Measurements from ENCODE around the gene DYNLRB2. TPM values are rescaled to one million over a fixed set of nuclear protein-coding genes. Genes with fewer than 3 reads are reported as not detected.

DYNLRB2 gene
- not detected in 2 replicates for total RNA-seq

DNA sequence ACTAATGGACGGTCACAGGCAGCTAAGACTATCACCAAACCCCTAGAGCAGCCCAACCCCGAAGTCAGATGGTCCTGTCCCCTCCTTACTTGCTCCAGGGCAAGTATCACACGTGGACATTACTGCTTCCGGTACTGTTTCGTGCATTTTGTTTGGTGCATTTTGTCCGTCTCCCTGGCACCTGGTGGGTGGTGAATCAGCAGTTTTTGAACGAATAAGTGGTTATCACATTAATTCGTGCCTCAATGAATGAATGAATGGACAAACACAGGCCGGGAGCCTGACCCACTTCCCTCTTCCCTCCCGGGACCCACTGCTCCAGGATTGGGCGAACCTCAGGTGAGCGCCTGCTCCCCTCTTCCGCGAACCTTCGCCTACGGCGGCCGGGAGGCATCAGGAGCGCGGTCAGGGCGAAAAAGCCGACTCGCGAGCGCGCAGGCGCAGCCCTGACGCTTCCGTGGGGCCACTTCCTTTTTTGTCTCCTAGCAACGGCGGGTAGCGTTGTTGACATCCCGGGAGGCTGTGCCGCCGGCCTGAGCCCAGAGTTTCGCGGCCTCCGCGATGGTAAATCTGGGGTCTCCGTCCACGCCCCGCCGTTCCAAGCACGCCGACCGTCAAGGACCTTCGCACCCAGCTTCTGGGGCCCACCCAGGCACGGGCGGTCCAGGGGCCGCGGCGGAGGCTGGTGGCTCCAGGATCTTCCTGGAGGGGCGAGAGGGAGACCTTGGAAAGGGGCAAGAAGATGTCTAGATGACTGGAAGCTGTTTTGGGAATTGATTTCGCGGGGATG, at the start of gene DYNLRB2:
Gene DYNLRB2, plus strand, starts transcription at position 478 of the 790 bp plus-strand sequence. Its CDS starts 84 bp downstream, at position 562.
- H3K4me3 Mint-ChIP-seq (ENCODE audit: low read depth): peak within 1 kb of the TSS; percentile 88
- H3K4me1 Mint-ChIP-seq (ENCODE audit: low read depth): peaks cover 28% of the 10 kb centered on the region

DNA sequence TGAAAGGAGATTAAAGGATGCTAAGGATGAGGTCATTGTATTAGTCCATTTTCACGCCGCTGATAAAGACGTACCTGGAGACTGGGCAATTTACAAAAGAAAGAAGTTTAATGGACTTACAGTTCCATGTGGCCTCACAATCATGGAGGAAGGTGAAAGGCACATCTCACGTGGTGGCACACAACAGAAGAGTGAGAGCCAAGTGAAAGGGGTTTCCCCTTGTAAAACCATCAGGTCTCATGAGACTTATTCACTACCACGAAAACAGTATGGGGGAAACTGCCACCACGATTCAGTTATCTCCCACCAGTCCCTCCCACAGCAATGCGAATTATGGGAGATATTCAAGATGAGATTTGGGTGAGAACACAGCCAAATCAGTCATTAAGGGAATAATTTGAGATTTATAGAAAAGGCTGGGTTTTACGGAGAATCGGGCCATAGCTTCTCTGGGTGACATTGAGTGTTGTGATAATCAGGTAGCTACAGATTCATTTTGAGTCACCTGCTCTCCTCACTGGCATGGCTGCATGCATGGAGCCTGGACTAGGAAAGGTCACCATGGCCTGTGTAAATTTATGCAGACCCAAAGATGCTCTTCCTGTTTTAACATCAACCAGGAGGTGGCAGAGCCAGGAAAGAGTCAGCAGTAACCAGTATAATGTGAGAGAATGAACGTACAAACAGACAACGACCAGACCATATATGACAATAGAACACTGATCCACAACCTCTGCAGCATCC, 40.5 kb upstream of the DYNLRB2 start:
- Mint-ChIP-seq H3K36me3 (ENCODE audit: low read depth) (no peaks in the 10 kb centered on the region), H3K27me3 (ENCODE audit: low read depth) (peaks cover 7% of the 10 kb centered on the region), H3K27ac (no peak overlapping the region), H3K4me3 (ENCODE audit: low read depth) (no peak overlapping the region), H3K9me3 (peaks cover 12% of the 10 kb centered on the region), H3K4me1 (ENCODE audit: low read depth) (no peaks in the 10 kb centered on the region)
- intact Hi-C loops (cut with micrococcal nuclease): no loop called here
- DNase-seq (ENCODE audit: low spot score): no peak

More for the DNA sequence above, at the start of gene DYNLRB2:
- Mint-ChIP-seq H3K36me3 (ENCODE audit: low read depth) (no peaks in the 10 kb centered on the region), H3K9me3 (peaks cover 6% of the 10 kb centered on the region), H3K27ac (peak within 1 kb of the TSS; percentile 93), H3K27me3 (ENCODE audit: low read depth) (peaks cover 13% of the 10 kb centered on the region)
- DNase-seq (ENCODE audit: low spot score): peak; percentile 90
- intact Hi-C loops (cut with micrococcal nuclease): loop anchor here (1.0 to 2.0 kb wide), 3 partner anchors 28 to 267 kb away; no protein-coding TSS in a partner anchor

DNA sequence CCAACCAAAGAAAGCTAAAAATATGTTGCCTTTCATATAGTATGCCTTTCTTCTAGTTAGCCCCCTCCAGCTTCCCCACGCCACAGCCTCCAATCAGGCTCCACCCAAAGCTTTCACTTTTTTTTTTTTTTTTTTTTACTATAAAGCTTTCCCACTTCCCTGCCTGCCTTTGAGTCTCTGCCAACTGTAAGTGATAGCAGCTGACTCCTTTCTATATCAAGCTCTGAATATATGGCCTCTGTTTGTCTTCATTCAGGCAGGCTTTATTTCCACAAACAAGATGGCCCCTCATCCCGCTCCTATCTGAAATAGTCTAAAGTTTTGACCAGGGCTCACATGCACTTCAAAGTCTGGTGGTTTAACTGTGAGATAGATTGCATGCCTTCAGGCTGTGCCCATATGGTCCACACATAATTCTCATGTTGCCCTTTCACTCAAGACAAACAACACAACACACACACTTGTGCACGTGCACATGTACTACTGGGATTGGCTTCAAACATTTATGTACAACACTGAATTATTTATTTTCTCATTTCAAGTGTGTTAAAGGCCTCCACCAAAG, 39.8 kb upstream of the DYNLRB2 start:
- H3K36me3 Mint-ChIP-seq (ENCODE audit: low read depth): no peaks in the 10 kb centered on the region
- no peak overlapping the region for H3K27ac Mint-ChIP-seq
- intact Hi-C loops (cut with micrococcal nuclease): no loop called here
- no peak for DNase-seq (ENCODE audit: low spot score)
- H3K27me3 Mint-ChIP-seq (ENCODE audit: low read depth): peaks cover 7% of the 10 kb centered on the region
- H3K9me3 Mint-ChIP-seq: peaks cover 12% of the 10 kb centered on the region
- no peak overlapping the region for H3K4me3 Mint-ChIP-seq (ENCODE audit: low read depth)
- H3K4me1 Mint-ChIP-seq (ENCODE audit: low read depth): no peaks in the 10 kb centered on the region

- H3K4me1 Mint-ChIP-seq (ENCODE audit: low read depth): no peaks in the 10 kb centered on the region
- no peak overlapping the region for H3K27ac Mint-ChIP-seq
- H3K27me3 Mint-ChIP-seq (ENCODE audit: low read depth): peaks cover 2% of the 10 kb centered on the region
- intact Hi-C loops (cut with micrococcal nuclease): no loop called here
- peaks cover 12% of the 10 kb centered on the region for H3K9me3 Mint-ChIP-seq
- no peak for DNase-seq (ENCODE audit: low spot score)
- no peaks in the 10 kb centered on the region for H3K36me3 Mint-ChIP-seq (ENCODE audit: low read depth)
- H3K4me3 Mint-ChIP-seq (ENCODE audit: low read depth): no peak overlapping the region
These were observed 37.7 kb upstream of the DYNLRB2 start for GRCh38 chr16:80503107-80503506.

- intact Hi-C loops (cut with micrococcal nuclease): no loop called here
- Mint-ChIP-seq H3K27ac (no peak overlapping the region), H3K4me1 (ENCODE audit: low read depth) (peaks cover 3% of the 10 kb centered on the region), H3K9me3 (peaks cover 4% of the 10 kb centered on the region), H3K4me3 (ENCODE audit: low read depth) (no peak overlapping the region), H3K36me3 (ENCODE audit: low read depth) (no peaks in the 10 kb centered on the region), H3K27me3 (ENCODE audit: low read depth) (peaks cover 10% of the 10 kb centered on the region)
- no peak for DNase-seq (ENCODE audit: low spot score)
These were observed 33.3 kb upstream of the DYNLRB2 start for GRCh38 chr16:80507538-80507937.

- peaks cover 16% of the 10 kb centered on the region for H3K27me3 Mint-ChIP-seq (ENCODE audit: low read depth)
- H3K4me3 Mint-ChIP-seq (ENCODE audit: low read depth): no peak overlapping the region
- H3K4me1 Mint-ChIP-seq (ENCODE audit: low read depth): peaks cover 3% of the 10 kb centered on the region
- no peak overlapping the region for H3K27ac Mint-ChIP-seq
- H3K36me3 Mint-ChIP-seq (ENCODE audit: low read depth): no peaks in the 10 kb centered on the region
- H3K9me3 Mint-ChIP-seq: no peaks in the 10 kb centered on the region
- no peak for DNase-seq (ENCODE audit: low spot score)
- intact Hi-C loops (cut with micrococcal nuclease): no loop called here
These were observed 30.9 kb upstream of the DYNLRB2 start for GRCh38 chr16:80509872-80510271.

DNA sequence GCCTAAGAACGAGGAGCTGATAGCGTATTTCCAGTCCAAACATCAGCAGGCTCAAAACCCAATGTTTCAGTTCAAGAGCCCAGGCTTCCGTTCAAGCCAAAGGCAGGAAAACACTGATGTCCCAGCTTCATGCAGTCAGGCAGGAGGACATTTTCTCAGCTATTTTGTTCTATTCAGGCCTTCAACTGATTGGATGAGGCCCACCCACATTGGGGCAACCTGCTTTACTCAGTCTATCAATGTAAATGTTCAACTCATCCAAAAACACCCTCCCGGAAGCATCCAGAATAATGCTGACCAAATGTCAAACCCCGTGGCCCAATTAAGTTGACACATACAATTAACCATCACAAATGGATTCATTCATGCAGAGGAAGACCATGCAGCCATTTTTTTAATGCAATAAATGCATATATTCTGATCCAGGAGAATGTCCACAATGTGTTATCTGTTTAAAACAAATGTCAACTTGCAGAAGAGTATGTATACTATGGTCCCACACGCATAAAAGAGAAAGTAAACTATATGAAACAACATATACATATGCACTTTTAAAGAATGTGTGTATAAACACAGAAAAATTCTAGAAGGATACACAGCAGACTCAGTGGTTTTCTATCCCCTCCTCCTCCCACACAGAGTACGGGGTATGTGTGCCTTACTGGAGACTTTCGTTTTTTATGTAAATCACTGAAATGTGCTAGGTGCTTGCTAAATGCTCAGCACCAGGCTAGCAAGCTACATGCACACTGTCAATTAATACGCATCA, 28.8 kb upstream of the DYNLRB2 start:
- Mint-ChIP-seq H3K27ac (no peak overlapping the region), H3K36me3 (ENCODE audit: low read depth) (no peaks in the 10 kb centered on the region), H3K4me3 (ENCODE audit: low read depth) (no peak overlapping the region), H3K4me1 (ENCODE audit: low read depth) (peaks cover 3% of the 10 kb centered on the region), H3K9me3 (no peaks in the 10 kb centered on the region), H3K27me3 (ENCODE audit: low read depth) (peaks cover 17% of the 10 kb centered on the region)
- intact Hi-C loops (cut with micrococcal nuclease): no loop called here
- no peak for DNase-seq (ENCODE audit: low spot score)

DNA sequence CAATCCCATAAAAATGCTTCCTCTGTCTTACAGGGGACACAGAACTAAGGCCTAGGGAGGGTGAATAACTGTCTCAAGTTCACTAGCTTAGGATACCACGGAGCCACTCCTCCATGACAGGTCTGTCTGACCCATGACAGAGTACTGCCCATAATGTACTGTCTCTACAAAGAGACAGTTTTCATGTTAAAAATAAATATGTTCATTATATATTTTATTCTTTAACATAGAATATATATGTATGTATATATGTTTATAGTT, 28.3 kb upstream of the DYNLRB2 start:
- Mint-ChIP-seq H3K4me3 (ENCODE audit: low read depth) (no peak overlapping the region), H3K36me3 (ENCODE audit: low read depth) (no peaks in the 10 kb centered on the region), H3K27me3 (ENCODE audit: low read depth) (peaks cover 17% of the 10 kb centered on the region), H3K4me1 (ENCODE audit: low read depth) (peaks cover 3% of the 10 kb centered on the region), H3K9me3 (no peaks in the 10 kb centered on the region), H3K27ac (no peak overlapping the region)
- intact Hi-C loops (cut with micrococcal nuclease): no loop called here
- DNase-seq (ENCODE audit: low spot score): no peak

DNA sequence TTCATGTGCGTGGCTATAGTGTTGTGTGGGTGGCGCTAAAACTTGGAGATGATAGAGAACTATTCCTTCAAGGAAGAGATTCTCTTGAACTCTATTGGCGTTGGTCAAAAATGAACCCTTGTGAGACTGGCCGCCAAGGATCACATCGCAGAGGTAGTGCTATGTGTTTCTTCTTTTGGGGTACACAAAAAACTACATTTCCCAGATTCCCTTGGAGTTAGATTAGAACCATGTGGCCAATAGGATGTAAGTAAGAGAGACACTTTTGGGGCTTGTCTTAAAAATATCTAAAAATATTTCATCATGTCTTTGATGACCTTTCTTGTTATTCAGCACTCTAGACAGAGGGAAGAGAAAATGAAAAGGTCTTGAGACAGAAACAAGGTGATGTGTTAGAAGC, 25.4 kb upstream of the DYNLRB2 start:
- peaks cover 21% of the 10 kb centered on the region for H3K27me3 Mint-ChIP-seq (ENCODE audit: low read depth)
- intact Hi-C loops (cut with micrococcal nuclease): no loop called here
- no peak overlapping the region for H3K27ac Mint-ChIP-seq

GRCh38 chr16:80517846-80518245, 22.9 kb upstream of the DYNLRB2 start:
- no peaks in the 10 kb centered on the region for H3K36me3 Mint-ChIP-seq (ENCODE audit: low read depth)
- intact Hi-C loops (cut with micrococcal nuclease): no loop called here
- H3K27ac Mint-ChIP-seq: no peak overlapping the region
- no peak overlapping the region for H3K4me3 Mint-ChIP-seq (ENCODE audit: low read depth)
- peaks cover 33% of the 10 kb centered on the region for H3K27me3 Mint-ChIP-seq (ENCODE audit: low read depth)
- DNase-seq (ENCODE audit: low spot score): no peak
- no peaks in the 10 kb centered on the region for H3K9me3 Mint-ChIP-seq
- peaks cover 13% of the 10 kb centered on the region for H3K4me1 Mint-ChIP-seq (ENCODE audit: low read depth)

More for the DNA sequence above, 25.4 kb upstream of the DYNLRB2 start:
- Mint-ChIP-seq H3K36me3 (ENCODE audit: low read depth) (no peaks in the 10 kb centered on the region), H3K4me1 (ENCODE audit: low read depth) (peaks cover 13% of the 10 kb centered on the region), H3K4me3 (ENCODE audit: low read depth) (no peak overlapping the region), H3K9me3 (no peaks in the 10 kb centered on the region)
- no peak for DNase-seq (ENCODE audit: low spot score)

DNA sequence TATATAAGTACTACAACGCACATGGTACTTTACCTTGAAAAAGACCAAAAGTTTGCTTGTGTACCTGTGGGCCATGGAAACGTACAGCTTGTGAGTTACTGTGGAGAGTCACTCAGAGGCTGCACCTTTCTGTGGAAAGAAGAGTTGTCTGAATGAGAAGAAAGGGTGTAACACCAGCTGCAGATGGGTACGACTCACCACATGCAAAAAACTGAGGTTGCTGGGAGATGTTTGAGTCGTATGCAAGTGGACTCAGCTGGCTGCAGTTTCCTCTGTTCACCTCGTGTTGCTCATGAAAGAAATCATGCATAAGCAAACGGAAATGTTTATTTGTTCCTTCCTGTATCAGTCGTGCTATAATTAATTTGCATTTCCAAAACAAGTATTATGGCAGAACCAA, 22.4 kb upstream of the DYNLRB2 start:
- peaks cover 33% of the 10 kb centered on the region for H3K27me3 Mint-ChIP-seq (ENCODE audit: low read depth)
- intact Hi-C loops (cut with micrococcal nuclease): no loop called here

GRCh38 chr16:80519189-80519588, 21.6 kb upstream of the DYNLRB2 start:
- DNase-seq (ENCODE audit: low spot score): no peak
- Mint-ChIP-seq H3K27me3 (ENCODE audit: low read depth) (peaks cover 32% of the 10 kb centered on the region), H3K9me3 (no peaks in the 10 kb centered on the region), H3K4me1 (ENCODE audit: low read depth) (peaks cover 13% of the 10 kb centered on the region), H3K27ac (no peak overlapping the region), H3K36me3 (ENCODE audit: low read depth) (no peaks in the 10 kb centered on the region), H3K4me3 (ENCODE audit: low read depth) (no peak overlapping the region)
- intact Hi-C loops (cut with micrococcal nuclease): no loop called here

More for the DNA sequence above, 22.4 kb upstream of the DYNLRB2 start:
- H3K27ac Mint-ChIP-seq: no peak overlapping the region
- H3K4me3 Mint-ChIP-seq (ENCODE audit: low read depth): no peak overlapping the region
- peaks cover 13% of the 10 kb centered on the region for H3K4me1 Mint-ChIP-seq (ENCODE audit: low read depth)
- peak; percentile 10 for DNase-seq (ENCODE audit: low spot score)
- H3K9me3 Mint-ChIP-seq: no peaks in the 10 kb centered on the region
- H3K36me3 Mint-ChIP-seq (ENCODE audit: low read depth): no peaks in the 10 kb centered on the region

Measured in activated T-helper 2 cell treated with anti-CD3 and anti-CD28 coated beads, Interferon-gamma antibody, Interleukin-2, Interleukin-4, amounts not matched to agents 10 μg/mL and 5 μg/mL and 100 μg/mL, durations not matched to agents 14 hours and 24 hours and 36 hours (primary cell).